Middle frontal gyrus (tissue), 1 donor: ENCODE measurements around the gene ARHGAP21.

Source experiments
- DNase-seq: peaks from one replicate; pipeline ENCODE4 v3.0.0-alpha.2; 2015; ENCODE audit warnings: low spot score; ENCODE audit errors: extremely low spot score

The ARHGAP21 gene

DNA sequence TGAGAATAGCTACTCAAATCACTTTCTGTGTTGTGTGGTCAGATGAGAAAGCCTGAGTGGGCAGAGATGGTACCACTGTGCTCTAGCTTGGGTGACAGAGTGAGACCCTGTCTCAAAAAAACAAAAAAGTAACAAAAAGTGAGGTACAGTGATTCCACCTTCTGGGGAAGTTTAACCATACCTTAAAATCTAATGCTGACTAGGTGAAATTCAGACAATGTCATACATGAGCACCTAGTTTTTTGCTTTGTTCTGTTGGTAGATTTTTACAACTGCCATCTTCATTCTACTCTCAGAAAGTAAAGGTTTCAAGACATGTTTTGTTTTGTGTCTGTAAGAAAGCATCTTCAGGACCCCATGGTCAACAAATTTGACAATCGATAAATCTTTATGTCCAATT, 144.2 kb downstream of the ARHGAP21 start:
- DNase-seq = no peak

DNA sequence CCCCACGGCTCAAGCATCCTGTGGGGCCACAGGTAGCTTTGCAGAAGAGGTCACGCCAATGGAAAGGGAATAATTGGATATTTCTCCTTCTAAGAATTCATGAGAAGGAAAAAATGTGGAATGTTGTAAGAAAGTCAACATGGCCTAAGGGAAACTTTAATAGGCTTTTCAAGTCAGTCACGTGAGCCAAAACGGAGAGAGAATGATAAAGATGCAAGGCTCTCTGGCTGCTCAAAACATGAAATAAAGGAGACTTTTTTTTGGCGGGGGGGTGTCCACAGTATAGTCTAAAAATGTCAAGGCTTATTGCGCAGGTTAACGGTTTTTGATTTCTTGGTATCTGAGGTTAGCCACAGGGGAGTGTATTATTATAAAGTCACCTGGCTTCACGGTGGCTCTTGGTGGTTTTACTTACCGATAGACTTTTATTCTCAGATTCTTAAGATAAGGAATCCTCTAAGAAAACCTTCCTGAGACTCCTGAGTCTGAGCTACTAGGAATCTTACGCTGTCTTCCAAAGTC, 148.1 kb downstream of the ARHGAP21 start:
- no peak for DNase-seq

DNA sequence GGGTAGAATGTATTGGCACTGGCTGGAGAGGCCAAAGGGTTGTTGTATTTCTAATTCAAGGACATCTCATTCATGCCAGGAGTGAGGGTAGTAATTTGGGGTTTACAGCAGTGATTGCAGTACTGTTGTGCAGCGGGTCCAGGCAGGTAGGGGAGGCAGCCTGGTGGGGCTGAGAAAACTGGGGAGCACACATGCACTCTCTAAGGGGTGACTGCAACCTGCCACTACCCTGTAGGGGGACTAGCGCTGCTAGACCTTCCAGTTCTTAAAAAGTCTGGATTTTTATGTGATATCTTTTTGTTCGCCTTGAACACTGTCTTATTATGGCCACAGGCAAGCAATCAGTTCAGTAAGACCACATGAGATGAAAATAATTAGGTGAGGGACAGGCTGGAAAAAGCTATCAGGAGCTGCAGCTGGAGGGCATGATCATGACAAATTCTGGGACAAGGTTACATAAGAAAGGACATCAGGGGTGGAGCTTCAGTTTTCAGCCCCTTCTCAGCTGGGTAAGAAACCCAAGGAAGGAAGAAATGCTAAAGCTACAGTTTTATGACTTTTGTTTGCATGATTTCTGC, 149.0 kb downstream of the ARHGAP21 start:
- DNase-seq = no peak

DNA sequence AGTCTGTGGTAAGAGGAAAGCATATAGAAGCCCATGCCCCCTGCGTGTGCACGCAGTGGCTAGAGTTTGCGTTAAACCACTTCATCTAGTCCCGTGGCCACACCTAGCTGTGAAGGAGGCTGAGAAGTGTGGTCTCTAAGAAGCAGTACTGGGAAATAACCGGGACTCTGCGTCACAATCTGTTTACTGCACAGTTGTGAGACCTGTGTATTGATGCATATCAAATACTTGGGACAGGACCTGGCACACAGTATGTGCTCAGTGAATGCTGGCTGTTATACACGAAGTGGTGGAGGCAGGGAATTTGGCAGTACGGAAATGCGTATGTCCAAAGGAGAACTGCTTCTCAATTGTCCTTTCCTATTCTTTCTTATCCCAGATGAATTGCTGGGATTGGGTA, 149.5 kb downstream of the ARHGAP21 start:
- no peak for DNase-seq

DNA sequence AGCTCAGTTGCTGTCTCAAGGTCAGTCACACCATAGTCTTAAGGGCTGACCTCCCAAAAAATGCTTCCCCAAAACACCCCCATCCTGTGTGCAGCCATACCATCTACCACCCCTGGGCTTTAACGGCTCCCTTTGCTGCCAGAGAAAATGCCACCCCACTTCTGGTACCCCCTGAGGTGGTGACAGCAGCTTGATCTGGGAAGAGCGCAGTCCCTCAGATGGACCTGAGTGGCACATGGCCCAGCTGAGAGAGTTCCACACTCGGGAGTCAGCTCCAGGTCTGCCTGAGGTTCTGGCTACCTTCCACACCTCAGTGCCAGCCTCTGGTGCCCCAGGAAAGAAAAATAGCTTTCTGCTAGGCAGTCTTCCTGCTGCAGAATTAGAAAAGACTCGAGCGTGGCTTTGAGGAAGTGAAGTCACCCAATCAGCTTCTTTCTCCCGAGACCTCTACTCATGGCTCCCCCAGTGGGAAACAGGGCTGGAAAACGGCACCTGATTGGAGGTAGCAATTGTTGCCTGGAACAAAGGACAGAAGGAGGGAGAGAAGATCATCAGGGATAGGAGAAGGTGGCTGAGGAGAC, 151.7 kb downstream of the ARHGAP21 start:
- DNase-seq = no peak

DNA sequence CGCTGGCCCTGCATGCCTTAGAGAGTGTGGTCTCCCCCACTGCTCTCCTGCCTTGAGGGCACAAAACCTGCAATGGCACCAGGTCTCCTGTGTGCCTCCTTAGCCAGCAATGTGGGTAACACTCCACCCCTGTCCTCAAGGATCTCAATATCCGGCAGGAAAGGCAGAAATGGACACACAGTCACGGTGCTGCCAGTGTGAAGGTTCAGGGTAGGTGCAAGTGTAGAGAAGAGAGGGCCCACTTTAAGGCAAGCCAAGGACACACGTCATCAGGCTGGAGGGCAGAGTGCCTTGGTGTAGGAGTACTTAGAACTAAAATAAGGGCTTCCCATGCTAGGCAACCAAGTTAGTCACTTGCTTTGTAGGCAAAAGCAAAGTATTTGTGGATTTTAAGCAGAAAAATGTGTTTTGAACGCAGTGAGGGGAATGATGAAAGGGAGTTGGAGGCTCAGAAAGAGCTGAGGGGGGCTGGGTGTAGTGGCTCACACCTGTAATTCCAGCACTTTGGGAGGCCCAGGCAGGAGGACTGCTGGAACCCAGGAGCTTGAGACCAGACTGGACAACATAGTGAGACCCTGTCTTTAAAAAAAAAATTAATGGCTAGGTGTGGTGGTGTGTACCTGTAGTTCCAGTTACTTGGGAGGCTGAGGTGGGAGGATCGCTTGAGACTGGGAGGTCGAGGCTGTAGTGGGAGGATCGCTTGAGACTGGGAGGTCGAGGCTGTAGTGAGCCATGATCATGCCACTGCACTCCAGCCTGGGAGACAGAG, 152.8 kb downstream of the ARHGAP21 start:
- DNase-seq = no peak

DNA sequence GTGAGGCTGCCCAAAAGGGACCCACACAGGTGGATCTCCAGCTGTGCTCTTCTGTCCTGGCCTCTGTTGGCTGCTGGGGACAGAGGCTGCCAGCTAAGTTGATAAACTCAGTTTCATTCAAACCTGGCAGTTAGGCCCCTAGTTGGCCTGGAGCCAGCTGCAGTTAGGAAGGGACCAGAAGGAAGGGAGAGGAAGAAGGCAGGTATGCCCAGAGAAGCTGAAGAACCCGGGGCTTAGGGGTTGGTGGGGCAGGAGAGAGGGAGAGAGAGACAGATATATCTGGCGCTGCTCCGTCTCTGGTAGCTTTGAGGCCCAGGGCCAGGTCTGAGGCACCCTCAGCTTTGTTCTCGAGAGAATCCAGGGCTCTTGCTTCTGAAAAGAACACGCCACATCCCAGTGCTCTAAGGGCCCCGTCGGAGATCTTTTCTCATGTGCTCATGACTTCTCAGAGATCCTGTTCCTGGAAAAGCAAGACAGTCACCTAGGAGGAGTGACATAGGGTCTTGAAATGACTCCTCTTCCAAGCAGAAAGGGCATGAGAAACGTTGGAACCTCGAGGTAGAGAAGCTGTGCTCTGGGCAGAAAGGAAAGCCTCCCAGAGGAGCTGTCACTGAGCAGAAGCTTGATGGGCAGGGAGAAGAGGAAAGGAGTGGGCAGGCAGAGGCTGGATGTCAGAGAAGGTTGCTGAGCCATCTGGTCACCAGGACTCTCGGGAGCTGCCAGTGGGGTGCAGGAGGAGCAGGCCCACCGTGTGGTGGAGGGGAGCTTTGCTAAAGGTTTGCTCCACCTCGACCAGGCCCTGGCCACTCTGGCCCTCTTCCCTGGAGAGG, 153.6 kb downstream of the ARHGAP21 start:
- no peak for DNase-seq

DNA sequence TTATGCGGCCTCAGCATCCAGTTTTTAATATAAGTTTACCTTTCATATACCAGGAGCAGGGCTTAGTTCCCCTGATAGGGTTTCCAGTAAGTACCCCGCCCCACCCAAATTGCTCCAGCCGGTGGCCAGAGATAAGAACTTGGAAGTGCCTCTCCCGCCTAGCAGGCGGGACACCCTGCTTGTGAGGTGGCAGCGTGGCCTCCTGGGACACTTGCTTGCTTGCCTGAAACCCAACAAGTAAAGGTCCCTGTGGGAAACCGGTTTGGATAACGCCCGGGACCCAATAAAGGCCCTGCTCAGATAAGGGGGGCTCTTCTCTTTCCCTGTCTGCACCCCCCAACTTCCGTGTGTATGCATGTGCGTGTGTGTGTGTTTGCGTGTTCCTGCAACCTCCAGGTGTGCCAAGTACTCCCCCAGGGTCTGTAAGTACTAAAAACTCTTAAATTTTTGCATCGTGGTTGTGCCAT, 154.3 kb downstream of the ARHGAP21 start:
- DNase-seq = no peak

DNA sequence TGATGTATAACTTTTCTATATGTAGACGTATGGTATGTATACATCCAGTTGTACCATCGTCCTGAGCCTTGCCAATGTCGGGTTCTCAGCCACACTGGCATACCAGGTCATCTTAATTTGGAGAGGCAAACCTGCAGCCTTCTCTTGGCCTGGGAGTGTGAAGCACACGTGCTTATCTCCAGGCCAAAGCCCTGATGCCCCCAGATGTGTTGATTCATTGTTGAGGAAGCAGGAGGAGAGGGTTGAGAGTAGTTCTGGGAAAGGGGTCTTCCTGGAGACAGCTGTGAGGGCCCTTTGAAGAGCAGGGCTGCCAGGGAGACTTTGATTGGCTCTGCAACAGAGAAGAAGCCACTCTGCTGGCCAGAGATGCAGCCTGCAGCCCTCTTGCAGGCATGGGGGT, 155.6 kb downstream of the ARHGAP21 start:
- no peak for DNase-seq

DNA sequence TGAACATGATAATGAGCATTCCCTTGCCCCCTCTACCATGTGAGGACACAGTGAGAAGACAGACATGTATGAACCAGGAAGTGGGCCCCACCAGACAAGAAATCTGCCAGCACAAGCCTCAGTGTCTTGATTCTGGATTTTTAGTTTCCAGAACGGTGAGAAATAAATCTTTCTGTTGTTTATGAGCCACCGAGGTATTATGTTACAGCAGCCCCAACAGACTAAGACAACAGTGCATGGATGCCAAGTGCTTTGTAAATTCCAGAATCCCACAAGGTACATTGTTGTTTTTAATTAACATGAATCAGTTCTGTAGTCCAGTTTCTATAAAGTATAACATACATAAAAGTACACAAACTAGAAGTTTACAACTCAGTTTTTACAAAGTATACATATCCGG, 162.2 kb downstream of the ARHGAP21 start:
- DNase-seq = no peak

DNA sequence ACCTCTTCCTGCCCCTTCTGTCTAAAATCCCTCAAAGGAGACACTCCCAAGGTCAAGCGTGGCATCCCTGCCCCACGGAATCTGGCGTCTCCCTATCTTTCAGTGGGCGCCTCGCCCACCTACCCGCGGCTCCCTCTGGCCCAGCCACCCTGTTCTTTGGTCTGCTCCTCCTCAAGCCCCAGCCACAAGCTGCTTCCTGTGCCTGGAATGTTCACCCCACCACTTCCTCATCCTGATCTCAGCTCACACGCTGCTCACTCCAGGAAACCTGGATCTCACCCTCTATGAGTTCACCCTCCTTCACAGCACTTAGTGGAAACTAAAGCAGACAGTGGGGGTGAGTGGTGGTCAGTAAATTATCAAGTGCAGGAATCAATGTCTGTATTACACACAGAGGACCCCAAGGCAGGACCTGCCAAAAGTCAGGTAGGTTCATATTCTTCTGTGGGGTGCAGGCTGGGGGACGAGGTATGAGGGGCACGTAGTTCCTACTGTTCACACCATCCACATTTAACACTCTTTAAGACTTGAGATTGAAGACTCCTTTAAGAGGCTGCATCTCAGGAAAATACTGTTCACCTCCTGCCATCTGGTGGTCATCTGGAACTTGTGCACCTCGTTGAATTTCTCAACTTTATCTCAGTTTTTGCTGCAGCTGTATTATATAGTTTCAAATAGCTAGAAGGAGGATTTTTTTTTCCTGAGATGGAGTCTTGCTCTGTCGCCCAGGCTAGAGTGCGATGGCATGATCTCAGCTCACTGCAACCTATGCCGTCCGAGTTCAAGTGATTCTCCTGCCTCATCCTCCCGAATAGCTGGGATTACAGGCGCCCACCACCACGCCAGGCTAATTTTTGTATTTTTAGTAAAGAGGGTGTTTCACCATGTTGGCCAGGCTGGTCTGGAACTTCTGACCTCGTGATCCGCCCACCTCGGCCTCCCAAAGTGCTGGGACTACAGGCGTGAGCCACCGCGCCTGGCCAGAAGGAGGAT, 166.6 kb downstream of the ARHGAP21 start:
- DNase-seq = no peak

DNA sequence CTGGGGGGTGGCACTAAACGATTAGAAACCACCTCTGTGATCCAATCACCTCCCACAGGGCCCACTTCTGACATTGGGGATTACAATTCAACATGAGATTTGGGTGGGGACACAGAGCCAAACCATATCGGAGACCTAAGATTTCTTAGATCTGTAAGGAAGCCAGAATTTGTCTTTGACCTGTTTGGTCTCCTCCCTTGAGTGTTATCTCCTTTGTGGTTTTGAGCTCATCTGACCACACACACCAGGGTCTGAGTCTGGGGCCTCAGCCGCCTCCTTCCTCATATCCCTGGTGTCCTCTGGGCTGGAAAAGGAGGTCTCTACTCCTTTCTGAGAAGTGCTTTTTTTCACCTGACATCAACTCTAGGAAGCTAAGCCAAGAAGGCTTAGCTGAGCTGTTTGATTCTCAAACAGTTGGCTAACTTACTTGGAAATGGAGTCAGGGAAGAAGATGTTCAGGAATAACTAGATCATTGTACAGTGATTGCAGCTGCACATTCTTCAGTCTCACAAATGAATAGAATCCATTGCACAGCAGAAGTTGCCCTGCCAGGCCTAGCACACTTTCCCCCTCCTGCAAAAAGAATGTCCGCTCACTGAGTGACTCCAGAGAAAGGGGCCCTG, 167.4 kb downstream of the ARHGAP21 start:
- no peak for DNase-seq

DNA sequence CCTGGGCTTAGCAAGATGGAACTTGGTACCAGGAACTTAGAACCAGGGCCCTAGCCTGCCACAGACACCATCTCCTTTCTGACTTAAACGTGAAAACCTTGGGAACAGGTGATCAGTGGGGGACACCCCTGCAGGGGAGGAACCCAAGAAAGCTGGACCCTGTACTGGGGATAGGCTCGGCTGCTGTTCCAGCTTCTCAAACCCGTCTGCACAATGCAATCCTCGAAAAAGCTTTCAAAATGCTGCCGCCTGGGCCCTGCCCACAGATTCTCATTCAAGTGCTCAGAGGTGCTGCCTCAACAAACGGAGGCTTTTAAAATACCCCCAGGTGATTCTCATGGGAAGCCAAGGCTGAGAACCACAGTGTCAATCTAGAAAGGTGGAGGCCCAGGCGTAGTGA, 169.7 kb downstream of the ARHGAP21 start:
- no peak for DNase-seq

DNA sequence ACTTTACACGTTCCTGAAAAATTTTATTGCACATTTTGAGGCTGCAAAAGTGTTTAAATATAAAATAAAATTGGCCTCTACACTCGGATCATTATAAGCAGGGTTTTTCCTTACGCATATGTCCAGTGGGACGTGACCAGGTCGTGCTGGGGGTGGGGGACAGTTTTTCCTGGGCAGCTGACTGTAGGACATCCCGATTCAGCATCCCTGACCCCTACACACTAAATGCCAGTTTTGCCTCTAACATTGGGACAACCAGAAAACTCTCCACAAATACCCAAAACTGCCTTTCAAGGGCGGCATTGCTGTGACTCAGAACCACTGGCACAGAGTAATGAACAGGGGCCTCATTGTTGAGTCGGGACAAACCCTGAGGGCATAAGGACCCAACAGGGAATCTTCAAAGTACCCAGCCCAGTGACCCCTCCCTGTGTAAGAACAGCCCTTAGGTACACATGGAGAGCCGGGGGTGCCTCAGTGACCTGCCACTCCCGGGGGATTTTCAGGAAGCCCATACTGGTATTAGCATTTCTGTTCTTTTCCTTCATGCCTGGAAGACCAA, 170.6 kb downstream of the ARHGAP21 start:
- no peak for DNase-seq

DNA sequence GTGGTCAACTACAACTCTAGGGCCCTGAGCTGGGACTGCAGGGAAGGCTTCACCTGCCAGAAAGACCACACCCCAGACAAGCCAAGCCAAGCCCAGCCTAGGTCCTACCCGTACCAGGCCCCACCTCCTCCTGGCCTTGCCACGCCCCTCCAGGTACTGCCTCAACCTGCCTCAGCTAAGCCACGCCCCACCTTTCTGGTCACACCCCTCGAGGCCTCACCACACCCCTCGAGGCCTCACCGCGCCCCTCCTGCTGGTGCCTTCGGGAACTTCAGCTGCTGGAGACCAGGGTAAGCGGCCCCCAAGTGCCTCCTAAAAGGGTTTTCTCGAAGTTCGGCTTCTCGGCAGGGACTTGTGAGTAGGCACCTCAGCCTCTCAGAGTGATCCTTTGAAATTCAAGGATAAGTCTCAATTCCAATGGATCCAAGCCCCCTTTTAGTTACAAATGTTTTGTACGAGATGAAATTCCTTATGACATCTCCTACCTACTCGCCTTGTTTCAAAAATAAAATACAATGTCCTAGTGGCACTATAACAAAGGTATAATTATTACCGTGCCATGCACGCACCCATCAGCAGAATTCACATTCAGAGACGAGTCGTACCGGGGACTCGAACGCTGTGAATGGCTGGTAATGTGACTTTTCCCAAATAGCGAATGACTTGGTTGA, 171.2 kb downstream of the ARHGAP21 start:
- DNase-seq = no peak

DNA sequence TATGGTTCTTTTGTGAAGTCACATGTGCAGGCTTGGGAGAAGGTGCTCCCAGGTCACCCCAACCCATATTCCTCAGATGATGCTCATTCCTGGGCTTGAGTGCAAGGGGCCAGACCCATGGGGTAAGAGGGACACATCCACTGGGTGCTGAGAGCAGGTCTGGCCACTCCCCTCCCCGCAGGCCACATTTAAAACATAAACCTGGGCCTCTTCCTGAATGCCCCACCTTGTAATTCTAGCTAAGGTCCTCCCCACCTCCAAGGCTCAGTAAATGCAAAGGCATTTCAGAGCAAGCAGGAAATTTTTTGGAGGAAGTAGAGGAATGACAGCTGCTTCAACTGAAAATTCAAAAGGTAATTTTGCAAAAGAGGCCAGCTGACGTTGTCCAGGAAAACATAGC, 172.5 kb downstream of the ARHGAP21 start:
- no peak for DNase-seq

DNA sequence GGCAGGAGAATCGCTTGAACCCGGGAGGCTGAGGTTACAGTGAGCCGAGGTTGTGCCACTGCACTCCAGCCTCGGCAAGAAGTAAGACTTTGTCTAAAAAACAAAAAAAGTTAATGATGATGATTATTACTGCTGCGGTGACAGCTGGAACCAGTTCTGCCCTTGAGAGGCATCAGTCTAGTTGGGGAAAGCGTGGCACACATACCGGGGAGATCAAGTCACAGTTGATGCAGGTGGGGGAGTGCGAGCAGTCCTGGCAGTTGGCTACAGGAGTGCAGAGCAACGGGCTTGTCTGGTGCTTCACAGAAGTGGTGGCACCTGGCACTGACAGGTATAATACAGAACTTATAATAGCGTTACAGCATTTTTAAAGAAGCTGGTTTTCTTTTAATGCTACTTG, 173.0 kb downstream of the ARHGAP21 start:
- no peak for DNase-seq

DNA sequence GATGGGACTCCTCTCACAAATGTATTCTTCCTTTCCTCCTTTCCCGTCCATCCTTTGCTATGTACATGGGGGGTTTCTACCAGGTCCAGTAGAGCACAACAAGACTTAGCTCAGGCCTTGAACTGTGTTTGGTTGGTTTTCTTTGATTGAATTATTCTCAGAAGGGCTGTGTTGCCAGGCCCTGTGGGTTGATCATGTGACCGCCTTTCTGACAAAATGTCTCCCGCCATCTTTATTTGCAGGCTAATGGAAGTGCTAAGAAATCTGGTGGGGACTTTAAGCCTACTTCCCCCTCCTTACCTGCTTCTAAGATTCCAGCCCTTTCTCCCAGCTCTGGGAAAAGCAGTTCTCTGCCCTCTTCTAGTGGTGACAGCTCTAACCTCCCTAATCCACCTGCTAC, 178.1 kb downstream of the ARHGAP21 start:
- DNase-seq = no peak

DNA sequence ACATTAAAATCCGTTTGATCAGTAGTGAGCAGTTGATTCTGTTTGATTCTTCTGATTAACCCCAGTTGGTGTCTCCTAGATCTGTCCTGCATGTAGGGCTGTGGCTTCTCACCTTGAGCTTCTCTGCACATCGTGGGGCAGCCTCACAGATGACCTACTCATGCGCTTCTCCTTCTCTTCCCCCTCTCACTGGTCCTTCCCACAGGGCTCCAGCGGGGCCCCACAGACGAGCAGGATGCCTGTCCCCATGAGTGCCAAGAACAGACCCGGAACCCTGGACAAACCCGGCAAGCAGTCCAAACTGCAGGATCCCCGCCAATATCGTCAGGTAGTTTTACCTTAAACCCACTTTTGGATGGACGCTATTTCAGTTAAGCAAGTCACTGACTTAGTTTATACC, 178.9 kb downstream of the ARHGAP21 start:
- DNase-seq = no peak
